ENCODE data around the gene LTBP3. TPM values are rescaled to one million over a fixed set of nuclear protein-coding genes. Genes with fewer than 3 reads are reported as not detected.

LTBP3 gene
- total RNA-seq, 1 experiment from 2014 or later: 248 TPM

DNA sequence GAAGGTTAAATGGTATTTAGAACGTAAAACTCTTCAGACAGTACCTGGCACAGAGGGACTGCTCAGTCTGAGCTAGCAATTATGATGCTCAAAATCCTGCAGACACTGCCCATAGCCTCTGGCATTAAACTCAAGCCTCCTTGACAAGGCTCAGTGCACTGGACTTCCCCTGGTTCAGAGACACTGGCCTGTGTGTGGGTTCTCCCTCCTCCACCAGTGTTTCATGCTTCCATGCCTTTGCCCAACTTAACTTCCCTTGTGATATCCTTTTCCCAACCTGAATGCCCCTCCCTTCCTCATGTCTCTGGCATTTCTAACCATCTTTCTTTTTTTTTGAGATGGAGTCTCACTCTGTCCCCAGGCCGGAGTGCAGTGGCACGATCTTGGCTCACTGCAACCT is 9.1 kb downstream of the LTBP3 start:
- Histone ChIP-seq H3K27ac (ENCODE audit: low read depth, low read length) (no peak overlapping the region), H3K36me3 (ENCODE audit: control insufficient read depth in 1 of 2, insufficient read depth in 2 of 2, low read length in 2 of 2) (peaks cover 5 to 18% of the 10 kb centered on the region in 2 experiments), H3K9me2 (ENCODE audit: insufficient read depth) (no peaks in the 10 kb centered on the region), H3K9ac (ENCODE audit: low read length) (no peak overlapping the region), H4K20me1 (ENCODE audit: insufficient read depth) (no peaks in the 10 kb centered on the region), H3K79me2 (ENCODE audit: insufficient read depth, low read length) (peaks cover 1% of the 10 kb centered on the region; the same call in 1 of the 2 replicates), H3K9me3 (ENCODE audit: control insufficient read depth in 1 of 2, insufficient read depth in 1 of 2, low read depth in 1 of 2, low read length in 2 of 2) (no peaks in the 10 kb centered on the region), H3K4me1 (ENCODE audit: control insufficient read depth in 1 of 2, insufficient read depth in 2 of 2, low read length in 2 of 2) (peaks cover 36 to 46% of the 10 kb centered on the region in 2 experiments), H3K27me3 (ENCODE audit: insufficient read depth, low read length) (no peaks in the 10 kb centered on the region), H3K4me2 (ENCODE audit: low read length) (no peak overlapping the region), H2AFZ (ENCODE audit: low read depth, low read length, poor library complexity, severe bottlenecking) (no peak overlapping the region), H3K4me3 (replicated peaks in 1 of 2; ENCODE audit: low read depth in 1 of 2, low read length in 2 of 2) (no peak overlapping the region)
- RAD21 ChIA-PET (ENCODE audit: low non-redundant PET in 1 of 2, low total read pairs in 2 of 2, uncharacterized antibody in 2 of 2, unreplicated experiment in 2 of 2): no interaction called here
- ATAC-seq: no peak
- POLR2A ChIA-PET: no interaction called here
- CTCF ChIA-PET: no interaction called here
- BruUV-seq (replicated peaks): no TSS peak
- no peak for DNase-seq (ENCODE audit: low read depth, low spot score)
- intact Hi-C loops (cut with micrococcal nuclease): no loop called here
- TF ChIP-seq JUND (IDR thresholded peaks at IDR 0.05): no peak
- TF ChIP-seq EZH2phosphoT487 (IDR thresholded peaks at IDR 0.05; ENCODE audit: borderline replicate concordance): no peak
- no peak for TF ChIP-seq EGR1 (IDR thresholded peaks at IDR 0.05; ENCODE audit: low read depth)

GRCh38 chr11:65548395-65548794 is 9.8 kb downstream of the LTBP3 start:
- peaks cover 5 to 18% of the 10 kb centered on the region in 2 experiments for H3K36me3 ChIP-seq (ENCODE audit: control insufficient read depth in 1 of 2, insufficient read depth in 2 of 2, low read length in 2 of 2)
- H3K4me3 ChIP-seq (replicated peaks in 1 of 2; ENCODE audit: low read depth in 1 of 2, low read length in 2 of 2): no peak overlapping the region
- H3K4me2 ChIP-seq (ENCODE audit: low read length): no peak overlapping the region
- peaks cover 30 to 39% of the 10 kb centered on the region in 2 experiments for H3K4me1 ChIP-seq (ENCODE audit: control insufficient read depth in 1 of 2, insufficient read depth in 2 of 2, low read length in 2 of 2)
- ATAC-seq (no peak), DNase-seq (ENCODE audit: low read depth, low spot score) (no peak)
- no peaks in the 10 kb centered on the region for H3K9me2 ChIP-seq (ENCODE audit: insufficient read depth)
- ChIA-PET RAD21 (ENCODE audit: low non-redundant PET in 1 of 2, low total read pairs in 2 of 2, uncharacterized antibody in 2 of 2, unreplicated experiment in 2 of 2) (no interaction called here), CTCF (no interaction called here), POLR2A (no interaction called here)
- no peaks in the 10 kb centered on the region for H4K20me1 ChIP-seq (ENCODE audit: insufficient read depth)
- H3K9ac ChIP-seq (ENCODE audit: low read length): no peak overlapping the region
- H3K27me3 ChIP-seq (ENCODE audit: insufficient read depth, low read length): no peaks in the 10 kb centered on the region
- TF ChIP-seq EZH2 (IDR thresholded peaks at IDR 0.05) (no peak), ELF1 (IDR thresholded peaks at IDR 0.05; ENCODE audit: borderline replicate concordance, low read depth) (no peak), FOSL1 (IDR thresholded peaks at IDR 0.05; ENCODE audit: low read depth) (no peak), EZH2phosphoT487 (IDR thresholded peaks at IDR 0.05; ENCODE audit: borderline replicate concordance) (no peak)
- TF ChIP-seq, protein P1, sequence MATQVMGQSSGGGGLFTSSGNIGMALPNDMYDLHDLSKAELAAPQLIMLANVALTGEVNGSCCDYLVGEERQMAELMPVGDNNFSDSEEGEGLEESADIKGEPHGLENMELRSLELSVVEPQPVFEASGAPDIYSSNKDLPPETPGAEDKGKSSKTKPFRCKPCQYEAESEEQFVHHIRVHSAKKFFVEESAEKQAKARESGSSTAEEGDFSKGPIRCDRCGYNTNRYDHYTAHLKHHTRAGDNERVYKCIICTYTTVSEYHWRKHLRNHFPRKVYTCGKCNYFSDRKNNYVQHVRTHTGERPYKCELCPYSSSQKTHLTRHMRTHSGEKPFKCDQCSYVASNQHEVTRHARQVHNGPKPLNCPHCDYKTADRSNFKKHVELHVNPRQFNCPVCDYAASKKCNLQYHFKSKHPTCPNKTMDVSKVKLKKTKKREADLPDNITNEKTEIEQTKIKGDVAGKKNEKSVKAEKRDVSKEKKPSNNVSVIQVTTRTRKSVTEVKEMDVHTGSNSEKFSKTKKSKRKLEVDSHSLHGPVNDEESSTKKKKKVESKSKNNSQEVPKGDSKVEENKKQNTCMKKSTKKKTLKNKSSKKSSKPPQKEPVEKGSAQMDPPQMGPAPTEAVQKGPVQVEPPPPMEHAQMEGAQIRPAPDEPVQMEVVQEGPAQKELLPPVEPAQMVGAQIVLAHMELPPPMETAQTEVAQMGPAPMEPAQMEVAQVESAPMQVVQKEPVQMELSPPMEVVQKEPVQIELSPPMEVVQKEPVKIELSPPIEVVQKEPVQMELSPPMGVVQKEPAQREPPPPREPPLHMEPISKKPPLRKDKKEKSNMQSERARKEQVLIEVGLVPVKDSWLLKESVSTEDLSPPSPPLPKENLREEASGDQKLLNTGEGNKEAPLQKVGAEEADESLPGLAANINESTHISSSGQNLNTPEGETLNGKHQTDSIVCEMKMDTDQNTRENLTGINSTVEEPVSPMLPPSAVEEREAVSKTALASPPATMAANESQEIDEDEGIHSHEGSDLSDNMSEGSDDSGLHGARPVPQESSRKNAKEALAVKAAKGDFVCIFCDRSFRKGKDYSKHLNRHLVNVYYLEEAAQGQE (IDR thresholded peaks at IDR 0.05; ENCODE audit: low read depth): no peak
- H3K27ac ChIP-seq (ENCODE audit: low read depth, low read length): no peak overlapping the region; the same call in 1 of the 2 replicates
- no TSS peak for BruUV-seq (replicated peaks)
- no peak overlapping the region for H2AFZ ChIP-seq (ENCODE audit: low read depth, low read length, poor library complexity, severe bottlenecking)
- no peaks in the 10 kb centered on the region for H3K9me3 ChIP-seq (ENCODE audit: control insufficient read depth in 1 of 2, insufficient read depth in 1 of 2, low read depth in 1 of 2, low read length in 2 of 2)
- no peaks in the 10 kb centered on the region for H3K79me2 ChIP-seq (ENCODE audit: insufficient read depth, low read length)
- intact Hi-C loops (cut with micrococcal nuclease): no loop called here

Measured in HCT116 (cell line).